Retina (tissue), 1 donor: ENCODE measurements around the gene PPP2R5E.
A peak's percentile ranks its signal among the peaks of the same experiment; 100 is the strongest.
"Not testable (repeated sequence)": the region's sequence is repeated elsewhere in the genome, so short reads cannot be mapped to it uniquely, and the experiment has no call there.

Source experiments
- DNase-seq: peaks from one replicate; pipeline ENCODE4 v3.0.0-alpha.2; 2016

PPP2R5E gene

GRCh38 chr14:63431466-63431865 is 111.7 kb downstream of the PPP2R5E start:
- DNase-seq: no peak

DNA sequence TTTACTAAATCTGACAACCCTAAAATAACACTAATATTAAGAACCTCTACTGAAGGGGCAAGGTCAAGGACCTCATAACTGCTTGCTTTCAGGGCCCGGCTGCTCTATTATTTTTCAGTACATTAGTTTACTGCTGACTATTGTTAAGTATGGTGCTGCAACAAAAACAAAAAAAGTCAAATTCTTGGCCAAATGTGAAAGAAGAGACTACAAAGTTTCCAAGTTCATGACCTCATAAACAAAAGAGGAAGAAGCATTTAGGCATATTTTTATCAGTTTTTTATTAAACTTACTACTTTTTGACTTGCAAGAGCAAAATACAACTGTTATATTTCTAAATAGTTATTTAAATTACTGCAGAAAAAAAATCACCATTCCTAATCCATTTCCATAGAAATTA is 114.7 kb downstream of the PPP2R5E start:
- no peak for DNase-seq

GRCh38 chr14:63426838-63427352 is 116.3 kb downstream of the PPP2R5E start:
- no peak for DNase-seq

DNA sequence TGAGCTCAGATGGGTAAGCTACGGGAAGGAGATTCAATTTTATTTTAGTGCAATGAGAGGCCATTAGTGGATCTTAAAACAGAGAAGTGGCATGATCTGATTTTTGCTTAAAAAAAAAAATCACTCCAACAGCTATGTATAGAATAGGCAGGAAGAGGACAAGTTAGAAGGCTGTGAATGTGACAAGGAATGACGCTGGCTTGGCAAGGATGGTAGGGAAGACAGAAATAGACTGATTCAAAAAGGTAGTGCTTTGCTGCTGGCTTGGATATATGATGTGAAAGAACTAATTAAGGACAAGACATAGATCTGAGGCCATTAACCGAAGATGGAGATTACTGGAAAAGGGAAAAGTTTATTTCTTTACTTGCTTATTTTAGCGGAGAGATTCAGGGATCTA is 119.3 kb downstream of the PPP2R5E start:
- no peak for DNase-seq

- DNase-seq: no peak
These were observed 119.8 kb downstream of the PPP2R5E start for GRCh38 chr14:63423381-63423780.

- DNase-seq: no peak
These were observed 121.3 kb downstream of the PPP2R5E start for GRCh38 chr14:63421919-63422318.

DNA sequence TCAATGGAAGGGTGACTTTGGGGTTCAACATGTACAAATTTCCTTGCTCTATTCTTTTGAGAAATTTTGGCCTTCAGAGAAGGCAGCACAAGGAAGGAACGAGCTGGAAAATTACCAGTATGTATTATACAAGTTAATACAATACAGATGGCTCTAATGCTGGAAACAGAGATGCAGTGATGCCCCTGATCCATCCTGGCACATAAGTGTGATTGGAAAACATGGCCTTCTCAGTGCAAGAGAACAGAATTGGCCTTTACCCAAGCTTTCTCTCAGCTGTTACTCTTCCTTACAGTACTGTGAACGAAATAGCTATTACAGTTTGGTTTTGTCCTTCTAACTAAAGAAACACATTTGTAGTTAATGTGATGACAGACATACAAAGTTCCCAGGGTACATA is 122.0 kb downstream of the PPP2R5E start:
- no peak for DNase-seq

- no peak for DNase-seq
These were observed 125.2 kb downstream of the PPP2R5E start for GRCh38 chr14:63418020-63418419.

- DNase-seq: no peak
These were observed 130.2 kb downstream of the PPP2R5E start for GRCh38 chr14:63413009-63413408.

GRCh38 chr14:63406333-63406732 is 136.8 kb downstream of the PPP2R5E start:
- DNase-seq: no peak

- DNase-seq: no peak
These were observed 137.5 kb downstream of the PPP2R5E start for GRCh38 chr14:63405715-63406114.

DNA sequence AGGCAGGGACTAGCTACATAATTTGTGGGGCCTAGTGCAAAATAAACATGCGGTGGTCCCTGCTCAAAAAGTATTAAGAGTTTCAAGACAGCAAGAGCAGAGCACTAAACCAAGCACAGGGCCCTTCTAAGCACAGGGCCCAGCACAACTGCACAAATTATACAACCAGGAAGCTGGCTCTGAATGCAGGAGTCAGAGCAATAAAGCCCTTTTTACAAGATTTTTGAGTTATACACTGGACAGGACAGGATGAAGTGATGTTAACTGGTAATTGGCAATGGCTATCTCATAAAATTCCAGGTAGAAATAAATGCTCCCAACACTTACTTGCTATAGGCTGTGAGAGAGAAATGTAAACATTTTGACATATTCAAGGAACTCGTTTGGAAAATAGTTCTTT is 138.3 kb downstream of the PPP2R5E start:
- DNase-seq: no peak

DNA sequence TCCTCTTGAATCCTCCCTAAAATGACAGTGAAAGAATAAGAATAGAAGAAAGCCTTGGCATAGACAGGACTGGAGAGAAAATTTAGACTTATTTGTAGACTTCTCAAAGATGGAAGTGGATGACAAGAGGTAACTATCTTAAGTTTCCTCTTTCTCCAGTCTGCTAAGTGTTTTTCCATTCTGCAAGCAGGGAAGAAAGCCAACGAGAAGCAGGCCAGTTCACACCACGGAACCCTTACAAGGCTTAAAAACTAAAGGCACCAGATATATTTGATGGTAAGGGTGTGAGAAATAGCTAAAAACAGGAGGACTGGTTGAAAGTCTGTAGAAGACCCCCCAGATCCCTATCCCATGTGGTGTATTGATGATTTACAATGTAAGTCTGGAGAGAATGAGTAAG is 141.5 kb downstream of the PPP2R5E start:
- no peak for DNase-seq

- no peak for DNase-seq
These were observed 144.2 kb downstream of the PPP2R5E start for GRCh38 chr14:63398952-63399351.

GRCh38 chr14:63394841-63395240 is 148.3 kb downstream of the PPP2R5E start:
- DNase-seq: no peak

- DNase-seq: no peak
These were observed 148.7 kb downstream of the PPP2R5E start for GRCh38 chr14:63394432-63394831.

GRCh38 chr14:63393012-63393411 is 150.2 kb downstream of the PPP2R5E start:
- no peak for DNase-seq

- no peak for DNase-seq
These were observed 150.9 kb downstream of the PPP2R5E start for GRCh38 chr14:63392236-63392635.

DNA sequence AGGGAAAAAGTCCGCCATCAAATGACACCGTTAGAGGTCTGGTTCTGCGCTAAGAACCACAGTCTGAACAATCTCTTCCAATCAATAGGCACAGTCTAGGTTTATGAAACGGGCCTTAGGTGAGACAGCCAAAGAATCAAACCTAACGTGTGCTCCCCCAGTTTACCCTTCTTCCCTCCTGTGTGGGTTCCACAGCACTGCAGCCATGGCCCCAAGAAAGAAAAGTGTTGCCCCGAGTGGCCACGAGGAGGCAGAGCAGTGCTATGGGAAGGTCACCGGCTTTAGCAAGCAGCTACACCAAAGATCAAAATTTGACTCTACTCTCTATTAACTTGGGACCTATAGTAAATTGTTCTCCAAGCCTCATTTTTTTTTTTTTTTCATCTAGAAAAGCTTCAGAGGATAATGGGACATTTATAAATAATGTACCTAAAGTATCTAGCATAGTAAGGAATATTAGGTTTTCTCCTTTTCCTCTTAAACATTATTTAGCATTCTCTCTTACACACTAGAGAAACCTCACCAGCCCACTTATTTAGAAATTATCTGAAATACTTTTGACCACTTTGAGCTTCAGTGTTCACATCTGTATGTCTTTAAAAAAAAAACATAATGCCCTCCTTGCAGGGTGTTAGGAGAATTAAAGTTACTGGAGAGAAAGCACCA is 154.3 kb downstream of the PPP2R5E start:
- DNase-seq: peak; percentile 46

- DNase-seq: no peak
These were observed 155.5 kb downstream of the PPP2R5E start for GRCh38 chr14:63387711-63388110.

GRCh38 chr14:63383776-63384367 is 159.3 kb downstream of the PPP2R5E start:
- DNase-seq: no peak

DNA sequence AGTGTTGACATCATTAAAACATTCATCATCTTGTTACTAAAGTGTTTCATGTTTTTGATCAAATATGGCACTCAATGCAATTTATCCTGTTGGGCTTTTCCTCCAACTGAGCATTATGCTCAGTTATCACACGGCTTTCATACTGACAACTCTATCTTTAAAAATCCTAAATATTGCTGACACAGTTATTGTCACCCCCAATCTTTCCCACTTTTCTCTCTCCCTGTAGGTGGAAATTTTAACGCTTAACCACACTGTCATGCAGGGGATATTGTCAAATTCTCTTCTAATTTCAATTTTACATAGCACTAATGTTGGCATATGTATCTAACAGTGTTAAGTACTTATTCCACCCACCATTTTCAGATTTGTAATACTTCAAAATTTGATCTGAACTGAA is 164.7 kb downstream of the PPP2R5E start:
- no peak for DNase-seq

DNA sequence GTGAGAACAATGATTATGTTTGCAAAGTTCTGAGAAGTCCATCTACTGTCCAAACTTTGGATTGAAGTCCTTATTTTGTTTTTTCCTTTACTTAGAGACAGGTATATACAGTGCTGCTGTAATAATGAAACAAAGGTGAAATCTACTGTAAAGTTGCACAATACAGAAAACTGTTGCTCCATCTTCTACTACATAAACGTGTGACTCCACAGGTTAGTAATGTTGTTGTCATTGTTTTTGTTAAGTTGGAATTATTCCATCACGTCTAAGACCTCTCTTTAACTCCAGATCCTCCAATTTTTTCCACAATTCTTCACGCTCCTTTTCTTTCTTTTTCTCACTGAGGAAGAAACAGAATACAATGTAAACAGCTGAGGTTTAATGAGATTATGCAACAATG is 167.4 kb downstream of the PPP2R5E start:
- DNase-seq: no peak

GRCh38 chr14:63371613-63372012 is 171.6 kb downstream of the PPP2R5E start:
- not testable (repeated sequence) for DNase-seq

- DNase-seq: no peak
These were observed 172.1 kb downstream of the PPP2R5E start for GRCh38 chr14:63371033-63371432.
